CD4-positive, alpha-beta T cell treated with Interleukin-15 for 1 hour (primary cell): Measurements from ENCODE around the gene SGIP1.

Source experiments
- DNase-seq: peaks from one replicate; pipeline ENCODE4 v3.0.0-alpha.2; 2020

Gene SGIP1

GRCh38 chr1:66533804-66534740, at the start of gene SGIP1:
Gene SGIP1, plus strand, starts transcription at chr1:66534153. Its CDS starts 206 bp downstream, at chr1:66534359.
- DNase-seq: no peak

- DNase-seq: no peak
Measured at GRCh38 chr1:66489151-66489550, 44.8 kb upstream of the SGIP1 start.

- no peak for DNase-seq
Measured at GRCh38 chr1:66489972-66490601, 43.9 kb upstream of the SGIP1 start.

DNA sequence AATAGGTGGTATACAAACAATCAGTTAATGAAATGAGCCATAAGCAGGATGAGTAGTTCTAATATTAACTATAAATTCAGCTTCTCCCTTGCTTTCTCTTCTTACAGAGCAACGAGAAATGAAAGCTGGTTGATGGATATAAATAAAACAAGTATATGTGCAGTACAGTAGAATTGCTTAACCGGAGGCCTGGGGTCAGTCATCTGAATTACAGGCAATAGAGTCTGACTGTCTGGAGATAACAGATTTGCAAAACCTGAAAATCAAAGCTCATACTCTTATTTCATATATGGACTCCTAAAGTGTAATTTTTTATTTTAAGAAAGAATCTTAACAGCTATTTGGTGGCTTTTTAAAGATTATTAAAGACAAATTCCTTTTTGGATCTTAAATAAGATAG, 43.1 kb upstream of the SGIP1 start:
- DNase-seq: no peak

- DNase-seq: no peak
Measured at GRCh38 chr1:66492424-66492823, 41.5 kb upstream of the SGIP1 start.

GRCh38 chr1:66493731-66494130, 40.2 kb upstream of the SGIP1 start:
- DNase-seq: no peak

- DNase-seq: no peak
Measured at GRCh38 chr1:66494482-66494881, 39.5 kb upstream of the SGIP1 start.

GRCh38 chr1:66495495-66495894, 38.5 kb upstream of the SGIP1 start:
- no peak for DNase-seq

DNA sequence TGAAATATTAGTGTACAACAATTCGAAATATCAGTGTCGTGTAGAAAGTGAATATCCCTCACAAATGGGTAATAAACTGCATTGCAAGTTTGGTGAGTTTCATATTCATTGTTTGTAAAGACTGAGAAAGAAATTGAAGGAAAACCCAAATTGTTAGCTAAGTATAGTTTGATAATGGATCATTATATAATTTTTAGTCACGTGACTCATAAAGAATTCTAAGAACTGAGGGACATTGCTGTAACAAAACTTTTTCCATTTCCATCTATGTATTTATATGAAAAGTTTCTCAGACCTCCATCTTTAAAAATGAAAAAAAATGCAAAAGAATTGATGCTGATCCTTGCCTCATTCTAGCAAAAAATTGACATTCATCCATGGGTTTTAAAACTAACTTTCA, 36.0 kb upstream of the SGIP1 start:
- DNase-seq: no peak

- DNase-seq: no peak
Measured at GRCh38 chr1:66500301-66500700, 33.7 kb upstream of the SGIP1 start.

DNA sequence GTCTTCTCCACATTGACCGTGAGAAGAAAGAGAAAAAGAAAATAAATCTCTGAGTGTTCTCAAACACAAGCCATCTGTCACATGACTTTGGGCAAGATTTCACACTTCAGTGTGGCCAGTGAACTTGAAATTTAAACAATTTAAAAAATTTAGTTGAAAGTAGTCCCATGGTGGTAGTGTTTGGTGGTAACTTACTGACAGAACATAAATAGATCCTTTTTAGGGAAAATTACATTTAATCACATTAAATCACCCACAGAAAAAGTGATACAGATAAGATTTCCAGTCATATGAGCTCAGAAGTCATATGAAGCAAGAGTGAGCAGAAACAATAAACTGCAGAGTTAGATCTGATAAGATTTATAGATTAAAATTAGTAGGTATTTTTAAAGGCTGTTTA, 31.9 kb upstream of the SGIP1 start:
- no peak for DNase-seq

DNA sequence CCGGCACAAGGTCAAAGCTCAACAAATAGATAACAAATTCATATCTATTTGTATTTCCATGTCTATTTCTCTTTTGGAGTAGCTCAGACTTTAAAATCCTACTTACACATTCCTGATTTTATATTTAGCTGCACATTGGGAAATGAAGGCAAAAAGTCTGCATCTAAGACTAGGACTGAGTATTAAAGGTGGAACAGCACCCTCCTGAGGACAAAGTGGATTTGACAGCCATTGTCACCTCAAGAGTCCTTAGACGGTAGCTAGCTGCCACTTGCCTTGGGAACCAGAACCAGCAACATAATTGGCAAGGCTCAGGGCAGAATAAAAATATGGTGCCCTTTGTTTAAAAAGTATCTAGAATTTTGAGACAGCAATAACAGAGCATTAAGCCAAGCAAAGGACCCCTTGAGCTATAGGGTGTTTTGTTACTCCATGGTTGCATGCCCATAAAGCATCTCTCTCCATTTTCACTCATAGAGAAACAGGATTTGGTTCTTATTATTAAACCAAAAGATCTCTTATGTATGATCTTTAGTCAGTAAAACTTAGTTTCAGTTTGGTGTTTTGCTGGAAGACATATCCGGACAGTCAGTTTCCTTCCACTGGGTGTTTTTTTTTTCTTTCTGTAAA, 30.0 kb upstream of the SGIP1 start:
- no peak for DNase-seq

DNA sequence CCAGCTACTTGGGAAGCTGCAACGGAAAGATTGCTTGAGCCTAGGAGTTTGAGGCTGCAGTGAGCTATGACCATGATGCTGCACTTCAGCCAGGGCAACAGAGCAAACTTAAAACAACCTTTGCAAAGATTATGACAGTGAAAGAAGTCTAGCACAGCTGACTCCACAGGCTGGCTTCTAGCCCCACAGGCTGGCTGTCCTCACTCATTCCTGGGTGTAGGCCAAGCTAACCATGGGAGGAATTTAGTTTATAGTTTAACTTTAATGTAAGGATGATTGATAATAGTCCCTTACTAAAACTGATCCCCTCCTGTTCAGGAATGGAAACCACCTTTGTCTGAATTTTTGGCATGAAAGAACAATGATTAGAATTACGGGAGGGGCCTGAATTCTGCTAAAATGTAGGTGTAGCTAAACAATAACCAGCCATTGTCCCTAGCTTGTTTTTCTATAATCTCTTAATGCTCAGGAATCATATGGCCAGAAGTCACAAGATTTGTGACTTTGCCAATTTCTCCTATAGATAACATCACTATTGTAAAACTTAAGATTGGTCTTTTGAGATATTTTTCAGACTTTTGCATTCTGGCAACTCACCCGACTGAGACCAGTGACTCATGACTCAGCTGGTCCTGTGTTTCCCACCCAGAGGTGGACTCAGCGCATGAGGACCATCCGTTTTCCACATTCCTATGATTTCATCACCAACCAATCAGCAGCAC, 28.1 kb upstream of the SGIP1 start:
- DNase-seq: no peak

- no peak for DNase-seq
Measured at GRCh38 chr1:66506393-66506687, 27.6 kb upstream of the SGIP1 start.

DNA sequence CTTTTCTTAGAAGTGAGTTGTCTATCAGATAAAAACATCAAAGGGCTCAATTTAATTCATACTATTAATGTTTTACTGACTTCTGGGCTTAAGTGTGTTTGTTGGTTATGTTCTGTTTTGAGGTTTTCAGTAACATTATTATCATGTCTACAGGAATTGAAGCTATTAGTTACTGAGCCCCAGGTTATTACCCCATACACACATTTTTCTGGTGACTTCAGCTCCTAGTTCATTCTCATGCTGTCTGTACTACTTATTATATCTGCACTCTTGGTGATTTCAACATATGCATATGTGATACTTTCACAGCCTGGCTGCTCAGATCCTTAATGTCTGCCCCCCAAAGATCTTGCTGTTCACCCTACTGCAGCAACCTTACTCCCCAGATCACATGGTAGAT, 27.0 kb upstream of the SGIP1 start:
- no peak for DNase-seq

DNA sequence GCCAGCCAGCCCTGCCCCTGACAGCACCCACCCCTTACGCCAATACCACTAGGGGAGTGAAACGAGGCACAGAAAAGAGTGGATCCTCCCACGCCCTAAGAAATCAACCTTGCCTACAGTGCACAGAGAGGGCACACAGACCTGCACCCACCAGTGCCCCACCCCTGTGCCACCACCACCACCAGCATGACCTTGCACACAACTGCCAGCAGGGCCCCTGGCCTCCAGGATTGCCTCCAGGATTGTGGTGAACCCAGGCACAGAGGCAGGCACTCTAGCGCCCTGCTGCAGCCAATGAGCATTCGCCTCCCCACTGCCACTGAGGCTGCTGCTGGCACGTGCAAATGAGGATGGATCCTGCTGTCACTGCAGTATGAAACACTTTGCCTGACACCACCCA, 23.5 kb upstream of the SGIP1 start:
- DNase-seq: no peak

GRCh38 chr1:66511118-66511517, 22.8 kb upstream of the SGIP1 start:
- DNase-seq: no peak

- no peak for DNase-seq
Measured at GRCh38 chr1:66517959-66518358, 16.0 kb upstream of the SGIP1 start.

- no peak for DNase-seq
Measured at GRCh38 chr1:66518654-66519053, 15.3 kb upstream of the SGIP1 start.

DNA sequence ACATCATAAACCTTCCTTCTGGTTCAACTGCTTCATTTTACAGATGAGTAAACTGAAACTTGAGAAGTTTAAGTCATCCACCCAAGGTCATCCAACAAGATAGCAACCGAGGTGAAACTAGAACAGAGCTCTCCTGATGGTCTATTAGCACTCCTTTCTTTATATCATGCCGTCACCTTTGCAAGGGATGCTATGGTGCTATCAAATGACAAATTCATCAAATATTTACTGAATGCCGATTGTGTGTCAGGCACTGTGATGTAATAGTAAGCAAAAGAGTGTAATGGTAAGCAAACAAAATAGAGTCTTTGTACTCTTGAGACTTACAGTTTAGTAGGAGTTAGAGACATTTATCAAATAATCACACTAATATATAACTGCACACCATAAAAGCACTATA, 14.0 kb upstream of the SGIP1 start:
- no peak for DNase-seq

GRCh38 chr1:66520655-66521054, 13.3 kb upstream of the SGIP1 start:
- DNase-seq: no peak

GRCh38 chr1:66521721-66522365, 12.1 kb upstream of the SGIP1 start:
- DNase-seq: no peak

- DNase-seq: no peak
Measured at GRCh38 chr1:66523562-66523961, 10.4 kb upstream of the SGIP1 start.
